K562 (cell line): ENCODE measurements around the gene MTMR3. TPM values are rescaled to one million over a fixed set of nuclear protein-coding genes. Genes with fewer than 3 reads are reported as not detected.

Experiments
- ATAC-seq: fragments of 200-7000 bp; cut with Tn5 transposase; 3 replicates; pipeline ENCODE4 v1.9.1; 2020; ENCODE audit warnings: moderate library complexity
- BruUV-seq: library from RNA; stranded (reverse); fragments of 400-500 nt; replicated peaks from 2 replicates; lab custom pipeline; 2021; lab: Mats Ljungman, UMichigan
- CTCF ChIA-PET: fragments of 300-600 bp; formaldehyde crosslinking; extraction: SDS; loops from one replicate; lab custom pipeline; 2021; ENCODE audit warnings: low intra/inter-chr PET ratio; lab: Yijun Ruan, JAX
- POLR2A ChIA-PET: fragments of 300-600, 350-650 bp; sonication (Branson Sonifier 250); formaldehyde crosslinking; extraction: SDS; loops from one replicate; lab custom pipeline; 2021; ENCODE audit warnings: antibody characterized with exemption, inconsistent platforms; lab: Yijun Ruan, JAX
- DNase-seq, 4 experiments: peaks; one replicate each; pipeline versions ENCODE4 v3.0.0 to v3.0.0-alpha.2; 2011 to 2018; ENCODE audit warnings: low spot score in 3 of 4, mixed read lengths in 3 of 4; ENCODE audit errors: extremely low read depth in 1 of 4
- FAIRE-seq: peaks from 2 replicates; lab custom pipeline; 2011; peaks lifted over from hg19 to GRCh38; lab: Jason Lieb, UNC
- H2AFZ ChIP-seq: 2 replicates; pipeline ENCODE4 v1.6.0; 2011; ENCODE audit warnings: low read depth, low read length, control low read depth, inconsistent platforms
- H3K27ac ChIP-seq: fragments of 200-600 bp; 3 replicates; pipeline ENCODE4 v1.8.0; 2011; ENCODE audit warnings: low read depth, mild to moderate bottlenecking, control low read depth, inconsistent platforms, low read length, moderate library complexity, mixed read lengths; ENCODE audit errors: extremely low read depth
- H3K27me3 ChIP-seq, 2 experiments: fragments of 300-600 bp in 1 of 2; 2 replicates in 1 of 2; 3 replicates in 1 of 2; pipeline versions ENCODE4 v1.6.0 to v1.8.0; 2011; ENCODE audit warnings: inconsistent platforms in 2 of 2, low read length in 2 of 2, mild to moderate bottlenecking in 1 of 2, mixed read lengths in 1 of 2, moderate library complexity in 1 of 2; ENCODE audit not compliant: control insufficient read depth in 2 of 2, insufficient read depth in 2 of 2
- H3K36me3 ChIP-seq: fragments of 300-600 bp; 3 replicates; pipeline ENCODE4 v1.8.0; 2011; ENCODE audit warnings: mild to moderate bottlenecking, low read length, inconsistent platforms; ENCODE audit not compliant: control insufficient read depth, insufficient read depth
- H3K4me1 ChIP-seq, 2 experiments: fragments of 200-600 bp in 1 of 2; replicated peaks in 1 of 2; 2 replicates in 1 of 2; 3 replicates in 1 of 2; pipeline versions ENCODE4 v1.5.1 to v1.8.0; 2011; ENCODE audit warnings: inconsistent platforms in 2 of 2, low read length in 2 of 2, mild to moderate bottlenecking in 1 of 2, mixed read lengths in 1 of 2, moderate library complexity in 1 of 2; ENCODE audit not compliant: control insufficient read depth in 2 of 2, insufficient read depth in 2 of 2
- H3K4me2 ChIP-seq: 2 replicates; pipeline ENCODE4 v1.6.1; 2011; ENCODE audit warnings: low read length, control low read depth, inconsistent platforms, mixed read lengths; ENCODE audit not compliant: insufficient read depth
- H3K4me3 ChIP-seq: fragments of 200-600 bp; sonication (generic), shearing (Covaris generic); 2 replicates; pipeline ENCODE4 v1.5.1; 2016; ENCODE audit warnings: control low read depth, inconsistent platforms
- H3K79me2 ChIP-seq: fragments of 200-600 bp; 3 replicates; pipeline ENCODE4 v1.8.0; 2011; ENCODE audit warnings: low read length, inconsistent platforms; ENCODE audit not compliant: control insufficient read depth, insufficient read depth
- H3K9ac ChIP-seq, 2 experiments: 2 replicates each; pipeline versions ENCODE4 v1.6.0 to v1.6.1; 2011; ENCODE audit warnings: low read depth in 2 of 2, low read length in 2 of 2, control low read depth in 1 of 2, inconsistent platforms in 1 of 2, mild to moderate bottlenecking in 1 of 2, mixed read lengths in 1 of 2; ENCODE audit not compliant: insufficient read depth in 1 of 2
- H3K9me1 ChIP-seq: one replicate; pipeline ENCODE4 v1.6.0; 2011; ENCODE audit warnings: inconsistent platforms, mild to moderate bottlenecking, low read length, moderate library complexity; ENCODE audit not compliant: control insufficient read depth, insufficient read depth
- H3K9me3 ChIP-seq: replicated peaks from 2 replicates; pipeline ENCODE4 v1.5.1; 2011; ENCODE audit warnings: low read depth, low read length, inconsistent platforms; ENCODE audit not compliant: control insufficient read depth, insufficient read depth
- H4K20me1 ChIP-seq: replicated peaks from 2 replicates; pipeline ENCODE4 v1.6.1; 2011; ENCODE audit warnings: low read length, inconsistent platforms, mixed read lengths; ENCODE audit not compliant: control insufficient read depth, insufficient read depth
- CBX8 ChIP-seq: fragments of 200-600 bp; sonication (generic); IDR thresholded peaks from 2 replicates; pipeline ENCODE4 v1.6.1; 2012; ENCODE audit warnings: borderline replicate concordance, mixed run types, low read depth, mild to moderate bottlenecking, moderate library complexity, mixed read lengths, low read length, control low read depth, inconsistent platforms; ENCODE audit not compliant: poor library complexity, severe bottlenecking; ENCODE audit errors: extremely low read depth
- ETV5 ChIP-seq: sonication (generic); formaldehyde crosslinking; IDR thresholded peaks from 2 replicates; pipeline ENCODE4 v1.4.0; 2020; ENCODE audit warnings: low read depth, mild to moderate bottlenecking, missing genetic modification reagents
- NR1H2 ChIP-seq: sonication (generic); formaldehyde crosslinking; IDR thresholded peaks from 2 replicates; pipeline ENCODE4 v1.4.0; 2020; ENCODE audit warnings: mild to moderate bottlenecking, missing genetic modification reagents
- SAP30 ChIP-seq: fragments of 200-600 bp; sonication (generic); IDR thresholded peaks from 2 replicates; pipeline ENCODE4 v1.6.1; 2012; ENCODE audit warnings: borderline replicate concordance, low read depth, mild to moderate bottlenecking, moderate library complexity, low read length, control low read depth, inconsistent platforms; ENCODE audit not compliant: insufficient read depth, poor library complexity, severe bottlenecking
- SFPQ ChIP-seq: fragments of 200-400 bp; formaldehyde crosslinking; IDR thresholded peaks from 2 replicates; pipeline ENCODE4 v1.6.1; 2017; ENCODE audit warnings: mild to moderate bottlenecking, low read depth, low read length, moderate library complexity
- SMAD1 ChIP-seq: fragments of 150-350 bp; IDR thresholded peaks from 2 replicates; pipeline ENCODE4 v1.6.1; 2014; ENCODE audit warnings: low read length, low read depth; ENCODE audit not compliant: partially characterized antibody
- VEZF1 ChIP-seq: fragments of 200-800 bp; sonication (Bioruptor generic); IDR thresholded peaks from 2 replicates; pipeline ENCODE4 v1.6.1; 2017; ENCODE audit warnings: missing genetic modification characterization, missing compliant biosample characterization
- ZNF41 ChIP-seq: fragments of 250-450 bp; sonication (Bioruptor Pico); conservative IDR thresholded peaks from 2 replicates; pipeline ENCODE4 v1.4.0; 2020; ENCODE audit warnings: mild to moderate bottlenecking
- WGBS: fragments of 100-300 bp; shearing (Covaris generic); methylation state at CpG from one replicate; pipeline ENCODE4 v1.1.6; 2016; ENCODE audit warnings: low coverage, mixed read lengths; ENCODE audit not compliant: insufficient coverage; ENCODE audit errors: missing lambda C conversion rate; 5-methylcytosine and 5-hydroxymethylcytosine counted together
- in situ Hi-C: fragments of 300-500 bp; cut with MboI; formaldehyde crosslinking; loops from 4 replicates; pipeline ENCODE4 v1.15.0; 2018; ENCODE audit warnings: inconsistent platforms, mixed read lengths
- intact Hi-C: fragments of 100-400 bp; cut with micrococcal nuclease; formaldehyde crosslinking; loops from 2 replicates; pipeline ENCODE4 v1.14.2; 2022
- polyA plus RNA-seq, 8 experiments: library from polyadenylated mRNA; depleted of rRNA in 4 of 8; stranded (reverse) in 5 of 8; unstranded in 3 of 8; fragments of >200 nt; fragmentation: Nextera tagmentation in 2 of 8; fragmentation: Illumina TruSeq in 1 of 8; extraction: Ambion mirVana in 2 of 8; extraction: Trizol in 1 of 8; gene quantifications; 2 replicates each; pipeline versions ENCODE4 v1.2.1 to v1.2.3, GENCODE V29; 2011 to 2014; ENCODE audit warnings: inconsistent platforms in 1 of 8, missing spikeins in 1 of 8
- total RNA-seq, 7 experiments: library from RNA; depleted of rRNA in 6 of 7; stranded (reverse); fragments of >200 nt in 6 of 7; fragmentation: Illumina TruSeq in 2 of 7; extraction: Trizol in 2 of 7; gene quantifications; 2 replicates each; pipeline versions ENCODE4 v1.2.1 to v1.2.3, GENCODE V29; 2011 to 2021; ENCODE audit warnings: low replicate concordance in 1 of 7

Gene MTMR3
- total and polyA plus RNA-seq, 9 of the 15 experiments (the other 6 are each of a cell fraction or from before 2014, with no cell fraction given) = 1.6 to 13.7 (median 7.9) TPM

GRCh38 chr22:30074994-30075393, 192.0 kb downstream of the MTMR3 start:
- no peaks in the 10 kb centered on the region for H3K79me2 ChIP-seq
- no peak overlapping the region for H3K27ac ChIP-seq
- H4K20me1 ChIP-seq = no peaks in the 10 kb centered on the region
- H3K27me3 ChIP-seq = peaks cover 8 to 9% of the 10 kb centered on the region in 2 experiments; a peak in 4 of 5 replicates
- DNase-seq (no peak), ATAC-seq (no peak), FAIRE-seq (no peak)
- ChIA-PET CTCF (no interaction called here), POLR2A (no interaction called here)
- no peaks in the 10 kb centered on the region for H3K9me1 ChIP-seq
- peaks cover 0 to under 1% of the 10 kb centered on the region in 2 experiments; a peak in 1 of 5 replicates for H3K4me1 ChIP-seq
- H2AFZ ChIP-seq = no peak overlapping the region
- no peak overlapping the region for H3K4me3 ChIP-seq
- 4% methylated on average over 3 of the region's 3 CpGs for WGBS
- H3K9me3 ChIP-seq = no peaks in the 10 kb centered on the region
- in situ Hi-C loops (loop anchor here (25.0 kb wide), 1 partner anchor 388 kb away; no protein-coding TSS in a partner anchor), intact Hi-C loops (no loop called here)
- no peaks in the 10 kb centered on the region for H3K36me3 ChIP-seq
- BruUV-seq = no TSS peak
- no peak overlapping the region for H3K4me2 ChIP-seq
- no peak overlapping the region for H3K9ac ChIP-seq
- TF ChIP-seq CBX8 (peak; percentile 60), SMAD1 (no peak)

- H3K9ac ChIP-seq = no peak overlapping the region
- 0% methylated on average over 3 of the region's 3 CpGs for WGBS
- no peaks in the 10 kb centered on the region for H3K9me1 ChIP-seq
- peaks cover 0 to 4% of the 10 kb centered on the region in 2 experiments; a peak in 1 of 5 replicates for H3K4me1 ChIP-seq
- H3K4me3 ChIP-seq = no peak overlapping the region
- no peak overlapping the region for H3K4me2 ChIP-seq
- intact Hi-C loops = no loop called here
- ChIA-PET CTCF (no interaction called here), POLR2A (no interaction called here)
- FAIRE-seq (no peak), DNase-seq (no peak), ATAC-seq (no peak)
- H2AFZ ChIP-seq = no peak overlapping the region
- in situ Hi-C loops = loop anchor here (25.0 kb wide), 1 partner anchor 390 kb away; no protein-coding TSS in a partner anchor
- H3K27me3 ChIP-seq = peaks cover 8 to 9% of the 10 kb centered on the region in 2 experiments; a peak in 4 of 5 replicates
- H4K20me1 ChIP-seq = no peaks in the 10 kb centered on the region
- H3K9me3 ChIP-seq = no peaks in the 10 kb centered on the region
- no peaks in the 10 kb centered on the region for H3K36me3 ChIP-seq
- H3K79me2 ChIP-seq = no peaks in the 10 kb centered on the region
- H3K27ac ChIP-seq = no peak overlapping the region
- BruUV-seq = no TSS peak
- TF ChIP-seq NR1H2 (CRISPR knock-in tag) (no peak), VEZF1 (CRISPR knock-in tag) (no peak), ZNF41 (no peak), SAP30 (no peak), ETV5 (CRISPR knock-in tag) (no peak), SFPQ (no peak)
Measured at GRCh38 chr22:30077279-30077880, 194.4 kb downstream of the MTMR3 start.
